ENCODE measurements around the gene EDIL3. TPM values are rescaled to one million over a fixed set of nuclear protein-coding genes. Genes with fewer than 3 reads are reported as not detected.

EDIL3 gene
- total and polyA plus RNA-seq, 4 donors: 70.2 to 246 (median 79.5) TPM

- no peaks in the 10 kb centered on the region for H3K9me3 ChIP-seq (ENCODE audit: control insufficient read depth, insufficient read depth, low read length)
- DNase-seq (ENCODE audit: low read depth in 4 of 6, low spot score in 6 of 6): peak in 1 of 6 donors; percentile 50
- H3K4me1 ChIP-seq (ENCODE audit: control insufficient read depth, insufficient read depth, low read length): no peaks in the 10 kb centered on the region
- no peak overlapping the region for H3K4me3 ChIP-seq (ENCODE audit: low read depth, low read length)
- 80% methylated on average over 1 of the region's 1 CpG for WGBS (ENCODE audit: insufficient coverage)
- H3K27ac ChIP-seq (ENCODE audit: low read depth, low read length): no peak overlapping the region
- no peaks in the 10 kb centered on the region for H3K27me3 ChIP-seq (ENCODE audit: control insufficient read depth, insufficient read depth, low read length)
- H3K36me3 ChIP-seq (ENCODE audit: control insufficient read depth, insufficient read depth, low read length): no peaks in the 10 kb centered on the region
These were observed 303.8 kb downstream of the EDIL3 start for GRCh38 chr5:84080908-84081307.

GRCh38 chr5:84072339-84072738 lies 312.3 kb downstream of the EDIL3 start:
- Histone ChIP-seq H3K4me1 (ENCODE audit: control insufficient read depth, insufficient read depth, low read length) (no peaks in the 10 kb centered on the region), H3K4me3 (ENCODE audit: low read depth, low read length) (no peak overlapping the region), H3K9me3 (ENCODE audit: control insufficient read depth, insufficient read depth, low read length) (no peaks in the 10 kb centered on the region), H3K27me3 (ENCODE audit: control insufficient read depth, insufficient read depth, low read length) (no peaks in the 10 kb centered on the region), H3K36me3 (ENCODE audit: control insufficient read depth, insufficient read depth, low read length) (no peaks in the 10 kb centered on the region), H3K27ac (ENCODE audit: low read depth, low read length) (no peak overlapping the region)
- DNase-seq (ENCODE audit: low read depth in 4 of 6, low spot score in 6 of 6): no peak

- no peak for DNase-seq (ENCODE audit: low read depth in 4 of 6, low spot score in 6 of 6)
- Histone ChIP-seq H3K9me3 (ENCODE audit: control insufficient read depth, insufficient read depth, low read length) (no peaks in the 10 kb centered on the region), H3K4me1 (ENCODE audit: control insufficient read depth, insufficient read depth, low read length) (no peaks in the 10 kb centered on the region), H3K36me3 (ENCODE audit: control insufficient read depth, insufficient read depth, low read length) (no peaks in the 10 kb centered on the region), H3K27ac (ENCODE audit: low read depth, low read length) (no peak overlapping the region), H3K27me3 (ENCODE audit: control insufficient read depth, insufficient read depth, low read length) (no peaks in the 10 kb centered on the region), H3K4me3 (ENCODE audit: low read depth, low read length) (no peak overlapping the region)
- 91% methylated on average over 4 of the region's 13 CpGs for WGBS (ENCODE audit: insufficient coverage)
These were observed 315.0 kb downstream of the EDIL3 start for GRCh38 chr5:84069608-84070179.

GRCh38 chr5:84063041-84063440 lies 321.6 kb downstream of the EDIL3 start:
- Histone ChIP-seq H3K27ac (ENCODE audit: low read depth, low read length) (no peak overlapping the region), H3K4me3 (ENCODE audit: low read depth, low read length) (no peak overlapping the region), H3K9me3 (ENCODE audit: control insufficient read depth, insufficient read depth, low read length) (no peaks in the 10 kb centered on the region), H3K36me3 (ENCODE audit: control insufficient read depth, insufficient read depth, low read length) (no peaks in the 10 kb centered on the region), H3K27me3 (ENCODE audit: control insufficient read depth, insufficient read depth, low read length) (no peaks in the 10 kb centered on the region), H3K4me1 (ENCODE audit: control insufficient read depth, insufficient read depth, low read length) (no peaks in the 10 kb centered on the region)
- DNase-seq (ENCODE audit: low read depth in 4 of 6, low spot score in 6 of 6): peak in 1 of 6 donors; percentile 17
- 88% methylated on average over 1 of the region's 1 CpG for WGBS (ENCODE audit: insufficient coverage)

- Histone ChIP-seq H3K27ac (ENCODE audit: low read depth, low read length) (no peak overlapping the region), H3K27me3 (ENCODE audit: control insufficient read depth, insufficient read depth, low read length) (no peaks in the 10 kb centered on the region)
- whole genome bisulfite sequencing (ENCODE audit: insufficient coverage): no CpG with 5 or more reads among the region's 2 CpGs
These were observed 325.0 kb downstream of the EDIL3 start for GRCh38 chr5:84059672-84060071.

GRCh38 chr5:84058561-84058960 lies 326.1 kb downstream of the EDIL3 start:
- DNase-seq (ENCODE audit: low read depth in 4 of 6, low spot score in 6 of 6): no peak
- H3K4me3 ChIP-seq (ENCODE audit: low read depth, low read length): no peak overlapping the region
- H3K4me1 ChIP-seq (ENCODE audit: control insufficient read depth, insufficient read depth, low read length): no peaks in the 10 kb centered on the region
- no peaks in the 10 kb centered on the region for H3K9me3 ChIP-seq (ENCODE audit: control insufficient read depth, insufficient read depth, low read length)
- no peaks in the 10 kb centered on the region for H3K36me3 ChIP-seq (ENCODE audit: control insufficient read depth, insufficient read depth, low read length)
- H3K27me3 ChIP-seq (ENCODE audit: control insufficient read depth, insufficient read depth, low read length): no peaks in the 10 kb centered on the region
- 80% methylated on average over 1 of the region's 2 CpGs for WGBS (ENCODE audit: insufficient coverage)
- H3K27ac ChIP-seq (ENCODE audit: low read depth, low read length): no peak overlapping the region

More at GRCh38 chr5:84059672-84060071, 325.0 kb downstream of the EDIL3 start:
- DNase-seq (ENCODE audit: low read depth in 4 of 6, low spot score in 6 of 6): no peak
- H3K36me3 ChIP-seq (ENCODE audit: control insufficient read depth, insufficient read depth, low read length): no peaks in the 10 kb centered on the region
- no peaks in the 10 kb centered on the region for H3K4me1 ChIP-seq (ENCODE audit: control insufficient read depth, insufficient read depth, low read length)
- H3K4me3 ChIP-seq (ENCODE audit: low read depth, low read length): no peak overlapping the region
- no peaks in the 10 kb centered on the region for H3K9me3 ChIP-seq (ENCODE audit: control insufficient read depth, insufficient read depth, low read length)

GRCh38 chr5:84057211-84057610 lies 327.5 kb downstream of the EDIL3 start:
- H3K4me3 ChIP-seq (ENCODE audit: low read depth, low read length): no peak overlapping the region
- WGBS (ENCODE audit: insufficient coverage): no CpG with 5 or more reads among the region's 2 CpGs
- DNase-seq (ENCODE audit: low read depth in 4 of 6, low spot score in 6 of 6): no peak
- no peak overlapping the region for H3K27ac ChIP-seq (ENCODE audit: low read depth, low read length)
- no peaks in the 10 kb centered on the region for H3K9me3 ChIP-seq (ENCODE audit: control insufficient read depth, insufficient read depth, low read length)
- no peaks in the 10 kb centered on the region for H3K36me3 ChIP-seq (ENCODE audit: control insufficient read depth, insufficient read depth, low read length)
- H3K4me1 ChIP-seq (ENCODE audit: control insufficient read depth, insufficient read depth, low read length): no peaks in the 10 kb centered on the region
- H3K27me3 ChIP-seq (ENCODE audit: control insufficient read depth, insufficient read depth, low read length): no peaks in the 10 kb centered on the region

DNA sequence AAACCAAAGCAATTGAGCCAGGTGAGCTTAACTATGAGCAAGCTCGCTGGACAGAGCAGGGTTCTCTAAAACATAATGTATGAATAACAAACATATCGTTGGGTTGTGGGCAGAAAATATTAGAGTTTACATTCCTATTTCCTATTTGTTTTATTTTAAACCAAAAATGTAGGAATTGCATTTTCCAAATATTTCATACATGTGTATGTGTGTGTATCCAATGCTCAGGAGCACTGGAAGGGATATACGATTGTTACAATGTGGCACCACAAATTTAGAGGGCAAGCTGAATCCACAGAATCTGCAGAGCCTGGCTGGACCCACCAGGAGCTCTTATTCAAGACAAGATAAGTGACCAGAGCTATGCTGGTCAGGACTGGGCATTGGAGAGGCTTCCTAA lies 338.7 kb downstream of the EDIL3 start:
- Histone ChIP-seq H3K4me3 (ENCODE audit: low read depth, low read length) (no peak overlapping the region), H3K27ac (ENCODE audit: low read depth, low read length) (no peak overlapping the region), H3K9me3 (ENCODE audit: control insufficient read depth, insufficient read depth, low read length) (no peaks in the 10 kb centered on the region), H3K4me1 (ENCODE audit: control insufficient read depth, insufficient read depth, low read length) (no peaks in the 10 kb centered on the region), H3K27me3 (ENCODE audit: control insufficient read depth, insufficient read depth, low read length) (no peaks in the 10 kb centered on the region), H3K36me3 (ENCODE audit: control insufficient read depth, insufficient read depth, low read length) (no peaks in the 10 kb centered on the region)
- WGBS (ENCODE audit: insufficient coverage): no CpG with 5 or more reads among the region's 3 CpGs
- DNase-seq (ENCODE audit: low read depth in 4 of 6, low spot score in 6 of 6): no peak

GRCh38 chr5:84036842-84037241 lies 347.8 kb downstream of the EDIL3 start:
- DNase-seq (ENCODE audit: low read depth in 4 of 6, low spot score in 6 of 6): no peak
- Histone ChIP-seq H3K27me3 (ENCODE audit: control insufficient read depth, insufficient read depth, low read length) (no peaks in the 10 kb centered on the region), H3K36me3 (ENCODE audit: control insufficient read depth, insufficient read depth, low read length) (no peaks in the 10 kb centered on the region), H3K4me3 (ENCODE audit: low read depth, low read length) (no peak overlapping the region), H3K9me3 (ENCODE audit: control insufficient read depth, insufficient read depth, low read length) (no peaks in the 10 kb centered on the region), H3K4me1 (ENCODE audit: control insufficient read depth, insufficient read depth, low read length) (no peaks in the 10 kb centered on the region), H3K27ac (ENCODE audit: low read depth, low read length) (no peak overlapping the region)
- WGBS (ENCODE audit: insufficient coverage): 50% methylated on average over 1 of the region's 1 CpG

- H3K9me3 ChIP-seq (ENCODE audit: control insufficient read depth, insufficient read depth, low read length): no peaks in the 10 kb centered on the region
- no peaks in the 10 kb centered on the region for H3K27me3 ChIP-seq (ENCODE audit: control insufficient read depth, insufficient read depth, low read length)
- DNase-seq (ENCODE audit: low read depth in 4 of 6, low spot score in 6 of 6): no peak
- H3K27ac ChIP-seq (ENCODE audit: low read depth, low read length): no peak overlapping the region
- no peak overlapping the region for H3K4me3 ChIP-seq (ENCODE audit: low read depth, low read length)
- H3K4me1 ChIP-seq (ENCODE audit: control insufficient read depth, insufficient read depth, low read length): no peaks in the 10 kb centered on the region
- H3K36me3 ChIP-seq (ENCODE audit: control insufficient read depth, insufficient read depth, low read length): no peaks in the 10 kb centered on the region
These were observed 352.4 kb downstream of the EDIL3 start for GRCh38 chr5:84032324-84032723.

All from spinal cord (tissue), 10 donors.